ENCODE measurements around the gene PKNOX2. TPM values are rescaled to one million over a fixed set of nuclear protein-coding genes. Genes with fewer than 3 reads are reported as not detected.

Gene PKNOX2
- total and polyA plus RNA-seq, 10 donors = 0.80 to 8.9 (median 3.5) TPM

DNA sequence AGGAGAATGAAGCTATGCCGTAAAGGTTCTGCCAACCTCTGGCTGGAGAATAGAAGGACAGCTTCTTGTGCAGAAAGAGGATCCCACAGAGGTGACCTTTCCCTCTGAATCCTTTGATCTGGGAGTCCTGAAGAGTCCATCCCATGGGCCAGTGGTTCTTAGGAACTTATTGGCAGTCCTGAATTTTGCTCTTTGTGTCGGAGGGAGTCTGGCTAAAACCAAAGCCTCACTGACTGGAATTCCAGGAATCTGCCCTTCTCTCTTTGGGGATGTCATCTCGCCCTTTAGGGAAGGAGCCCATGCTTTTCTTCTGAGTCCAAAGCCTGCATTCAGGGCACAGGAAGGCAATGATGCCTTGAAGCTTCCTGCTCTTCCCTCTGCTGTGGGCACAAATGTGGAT is 45.5 kb downstream of the PKNOX2 start:
- Histone ChIP-seq H3K36me3 (no peaks in the 10 kb centered on the region), H3K9me3 (no peaks in the 10 kb centered on the region), H3K27ac (no peak overlapping the region), H3K27me3 (replicated peaks in 1 of 7) (peaks cover 0 to 22% (median 0%) of the 10 kb centered on the region in 7 donors), H3K4me3 (no peak overlapping the region), H3K4me1 (peaks cover 0 to 29% (median 11%) of the 10 kb centered on the region in 6 donors)
- DNase-seq = no peak
- 59 to 87% (median 78%) methylated on average over 2 to 3 of the region's 3 CpGs for WGBS, 5 donors
- TF ChIP-seq POLR2A (IDR thresholded peaks at IDR 0.05) (no peak), POLR2AphosphoS5 (IDR thresholded peaks at IDR 0.05) (no peak)
- TF ChIP-seq, protein P1, sequence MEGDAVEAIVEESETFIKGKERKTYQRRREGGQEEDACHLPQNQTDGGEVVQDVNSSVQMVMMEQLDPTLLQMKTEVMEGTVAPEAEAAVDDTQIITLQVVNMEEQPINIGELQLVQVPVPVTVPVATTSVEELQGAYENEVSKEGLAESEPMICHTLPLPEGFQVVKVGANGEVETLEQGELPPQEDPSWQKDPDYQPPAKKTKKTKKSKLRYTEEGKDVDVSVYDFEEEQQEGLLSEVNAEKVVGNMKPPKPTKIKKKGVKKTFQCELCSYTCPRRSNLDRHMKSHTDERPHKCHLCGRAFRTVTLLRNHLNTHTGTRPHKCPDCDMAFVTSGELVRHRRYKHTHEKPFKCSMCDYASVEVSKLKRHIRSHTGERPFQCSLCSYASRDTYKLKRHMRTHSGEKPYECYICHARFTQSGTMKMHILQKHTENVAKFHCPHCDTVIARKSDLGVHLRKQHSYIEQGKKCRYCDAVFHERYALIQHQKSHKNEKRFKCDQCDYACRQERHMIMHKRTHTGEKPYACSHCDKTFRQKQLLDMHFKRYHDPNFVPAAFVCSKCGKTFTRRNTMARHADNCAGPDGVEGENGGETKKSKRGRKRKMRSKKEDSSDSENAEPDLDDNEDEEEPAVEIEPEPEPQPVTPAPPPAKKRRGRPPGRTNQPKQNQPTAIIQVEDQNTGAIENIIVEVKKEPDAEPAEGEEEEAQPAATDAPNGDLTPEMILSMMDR (IDR thresholded peaks at IDR 0.05 in 8 of 11, conservative IDR thresholded peaks at IDR 0.05 in 3 of 11) = no peak
- intact Hi-C loops (cut with DNase I; ENCODE audit: low total_unique reads) = no loop called here

DNA sequence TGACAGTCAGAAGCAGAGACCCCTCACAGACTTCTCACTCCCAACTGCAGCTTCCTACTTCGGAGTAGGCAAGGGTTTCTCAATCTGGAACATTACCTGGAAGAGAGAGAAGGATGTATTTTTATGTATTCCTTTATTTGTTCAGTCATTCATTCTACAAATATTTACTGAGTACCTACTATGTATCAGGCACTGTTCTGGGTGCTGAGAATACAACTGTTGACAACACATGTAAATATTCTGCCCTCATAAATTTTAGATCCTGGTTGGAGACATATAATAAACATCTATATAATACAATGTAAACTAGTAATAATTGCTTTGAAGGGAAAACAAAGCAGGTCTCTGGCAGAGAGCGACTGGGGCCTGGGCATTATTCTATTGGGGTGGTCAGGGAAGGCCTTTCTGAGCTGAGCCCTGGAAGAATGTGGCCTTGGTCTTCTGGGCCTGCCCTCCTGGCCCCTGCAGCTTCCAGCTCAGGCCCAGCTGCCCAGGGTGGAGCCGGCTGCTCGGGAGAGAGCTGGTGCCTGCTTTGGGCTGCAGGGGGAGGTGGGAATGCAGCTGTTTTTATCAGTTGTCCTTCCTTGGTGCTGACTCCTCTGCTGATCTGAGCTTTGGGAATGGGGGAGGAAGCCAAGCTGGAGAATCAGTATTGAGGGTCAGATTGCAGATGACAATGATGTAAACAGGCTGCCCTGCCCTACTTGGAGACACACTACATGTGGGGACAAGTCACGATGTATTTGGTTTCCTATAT is 46.8 kb downstream of the PKNOX2 start:
- intact Hi-C loops (cut with DNase I; ENCODE audit: low total_unique reads) = no loop called here
- Histone ChIP-seq H3K36me3 (no peaks in the 10 kb centered on the region), H3K4me1 (peaks cover 7 to 42% (median 22%) of the 10 kb centered on the region in 6 donors), H3K27me3 (replicated peaks in 1 of 7) (peaks cover 0 to 22% (median 0%) of the 10 kb centered on the region in 7 donors), H3K27ac (peak overlapping the region in 1 of 8 donors; percentile 30), H3K4me3 (no peak overlapping the region), H3K9me3 (no peaks in the 10 kb centered on the region)
- TF ChIP-seq POLR2AphosphoS5 (IDR thresholded peaks at IDR 0.05) (peak in 1 of 3 donors; percentile 12), POLR2A (IDR thresholded peaks at IDR 0.05) (no peak)
- TF ChIP-seq, protein P1 (IDR thresholded peaks at IDR 0.05 in 8 of 11, conservative IDR thresholded peaks at IDR 0.05 in 3 of 11) = no peak
- DNase-seq = peak; percentile 51
- WGBS, 5 donors = 72 to 84% (median 80%) methylated on average over 4 to 5 of the region's 5 CpGs

DNA sequence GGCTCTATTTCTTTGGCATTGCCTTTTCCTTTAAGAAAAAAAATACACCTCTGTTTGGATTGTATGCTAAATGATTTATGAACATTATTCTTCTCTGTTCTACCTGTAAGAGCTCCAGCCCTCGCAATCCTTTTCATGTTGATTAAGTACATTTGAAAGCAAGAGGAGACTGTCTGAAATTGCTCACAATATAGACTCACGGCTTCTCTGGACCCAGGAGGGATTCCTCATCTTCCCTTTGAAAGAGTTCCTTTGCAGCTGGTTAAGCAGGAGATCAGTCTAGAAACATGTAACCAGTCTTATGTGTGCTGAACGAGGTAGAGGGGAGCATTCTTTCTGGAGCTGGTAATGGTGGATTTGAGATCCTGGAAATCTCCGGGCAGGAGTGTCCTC is 47.4 kb downstream of the PKNOX2 start:
- WGBS, 5 donors = 58 to 77% (median 66%) methylated on average over 4 of the region's 4 CpGs
- Histone ChIP-seq H3K9me3 (no peaks in the 10 kb centered on the region), H3K27ac (peak overlapping the region in 2 of 8 donors; percentile 15 to 30), H3K4me3 (no peak overlapping the region), H3K4me1 (peaks cover 7 to 47% (median 23%) of the 10 kb centered on the region in 6 donors), H3K27me3 (replicated peaks in 1 of 7) (peaks cover 0 to 22% (median 0%) of the 10 kb centered on the region in 7 donors), H3K36me3 (no peaks in the 10 kb centered on the region)
- DNase-seq = no peak
- intact Hi-C loops (cut with DNase I; ENCODE audit: low total_unique reads) = no loop called here
- TF ChIP-seq, protein P1 (IDR thresholded peaks at IDR 0.05 in 8 of 11, conservative IDR thresholded peaks at IDR 0.05 in 3 of 11) = no peak
- TF ChIP-seq POLR2A (IDR thresholded peaks at IDR 0.05) (no peak), POLR2AphosphoS5 (IDR thresholded peaks at IDR 0.05) (no peak)
